Measurements from ENCODE around the gene CNDP2. TPM values are rescaled to one million over a fixed set of nuclear protein-coding genes. Genes with fewer than 3 reads are reported as not detected.

CNDP2 gene
- total and polyA plus RNA-seq, 2 experiments from 2014 or later = 95.7 to 135 TPM

- Histone ChIP-seq H3K27ac (no peak overlapping the region), H3K27me3 (peaks cover 54% of the 10 kb centered on the region), H2AFZ (no peak overlapping the region), H3K9me2 (replicated peaks; ENCODE audit: insufficient read depth) (no peaks in the 10 kb centered on the region), H3K4me3 (no peak overlapping the region), H3K4me2 (no peak overlapping the region), H3K36me3 (replicated peaks; ENCODE audit: insufficient read depth, low read depth) (no peaks in the 10 kb centered on the region), H3K79me2 (no peaks in the 10 kb centered on the region), H4K20me1 (ENCODE audit: insufficient read depth, poor library complexity, severe bottlenecking) (no peaks in the 10 kb centered on the region), H3K4me1 (ENCODE audit: insufficient read depth) (peaks cover 6% of the 10 kb centered on the region), H3K9me3 (ENCODE audit: low read depth) (no peaks in the 10 kb centered on the region)
- WGBS (ENCODE audit: low lambda C conversion rate, missing lambda C conversion rate) = 46% methylated on average over 7 of the region's 7 CpGs
- no peak for TF ChIP-seq EZH2 (IDR thresholded peaks at IDR 0.05; ENCODE audit: borderline replicate concordance)
- peak; percentile 8 for TF ChIP-seq CTCF (IDR thresholded peaks at IDR 0.05; ENCODE audit: poor library complexity)
- no peak for TF ChIP-seq EZH2phosphoT487 (IDR thresholded peaks at IDR 0.05; ENCODE audit: low read depth, severe bottlenecking, unreplicated experiment)
- no peak for DNase-seq (ENCODE audit: low spot score)
Measured at GRCh38 chr18:74459889-74460288, 36.3 kb upstream of the CNDP2 start.

GRCh38 chr18:74460825-74461224 lies 35.3 kb upstream of the CNDP2 start:
- Histone ChIP-seq H3K9me2 (replicated peaks; ENCODE audit: insufficient read depth) (no peaks in the 10 kb centered on the region), H3K4me1 (ENCODE audit: insufficient read depth) (peaks cover 6% of the 10 kb centered on the region), H3K79me2 (no peaks in the 10 kb centered on the region), H3K36me3 (replicated peaks; ENCODE audit: insufficient read depth, low read depth) (no peaks in the 10 kb centered on the region), H3K4me3 (no peak overlapping the region), H4K20me1 (ENCODE audit: insufficient read depth, poor library complexity, severe bottlenecking) (no peaks in the 10 kb centered on the region), H2AFZ (no peak overlapping the region), H3K27ac (no peak overlapping the region), H3K4me2 (no peak overlapping the region), H3K27me3 (peaks cover 44% of the 10 kb centered on the region), H3K9me3 (ENCODE audit: low read depth) (no peaks in the 10 kb centered on the region)
- 95% methylated on average over 7 of the region's 7 CpGs for WGBS (ENCODE audit: low lambda C conversion rate, missing lambda C conversion rate)
- no peak for TF ChIP-seq EZH2phosphoT487 (IDR thresholded peaks at IDR 0.05; ENCODE audit: low read depth, severe bottlenecking, unreplicated experiment)
- TF ChIP-seq EZH2 (IDR thresholded peaks at IDR 0.05; ENCODE audit: borderline replicate concordance) = no peak
- TF ChIP-seq CTCF (IDR thresholded peaks at IDR 0.05; ENCODE audit: poor library complexity) = no peak
- DNase-seq (ENCODE audit: low spot score) = no peak

- no peaks in the 10 kb centered on the region for H3K9me3 ChIP-seq (ENCODE audit: low read depth)
- no peaks in the 10 kb centered on the region for H4K20me1 ChIP-seq (ENCODE audit: insufficient read depth, poor library complexity, severe bottlenecking)
- H3K79me2 ChIP-seq = no peaks in the 10 kb centered on the region
- DNase-seq (ENCODE audit: low spot score) = no peak
- H2AFZ ChIP-seq = no peak overlapping the region
- H3K36me3 ChIP-seq (replicated peaks; ENCODE audit: insufficient read depth, low read depth) = no peaks in the 10 kb centered on the region
- H3K4me1 ChIP-seq (ENCODE audit: insufficient read depth) = no peaks in the 10 kb centered on the region
- no peak overlapping the region for H3K4me2 ChIP-seq
- WGBS (ENCODE audit: low lambda C conversion rate, missing lambda C conversion rate) = 87% methylated on average over 8 of the region's 8 CpGs
- no peak for TF ChIP-seq EZH2phosphoT487 (IDR thresholded peaks at IDR 0.05; ENCODE audit: low read depth, severe bottlenecking, unreplicated experiment)
- no peak for TF ChIP-seq CTCF (IDR thresholded peaks at IDR 0.05; ENCODE audit: poor library complexity)
- no peak for TF ChIP-seq EZH2 (IDR thresholded peaks at IDR 0.05; ENCODE audit: borderline replicate concordance)
- H3K4me3 ChIP-seq = no peak overlapping the region
- no peak overlapping the region for H3K27ac ChIP-seq
- no peaks in the 10 kb centered on the region for H3K9me2 ChIP-seq (replicated peaks; ENCODE audit: insufficient read depth)
- H3K27me3 ChIP-seq = peaks cover 23% of the 10 kb centered on the region
Measured at GRCh38 chr18:74463254-74463653, 32.9 kb upstream of the CNDP2 start.

- Histone ChIP-seq H3K27ac (no peak overlapping the region), H3K36me3 (replicated peaks; ENCODE audit: insufficient read depth, low read depth) (no peaks in the 10 kb centered on the region), H3K9me2 (replicated peaks; ENCODE audit: insufficient read depth) (no peaks in the 10 kb centered on the region), H3K4me3 (no peak overlapping the region), H2AFZ (no peak overlapping the region), H3K27me3 (peaks cover 16% of the 10 kb centered on the region), H4K20me1 (ENCODE audit: insufficient read depth, poor library complexity, severe bottlenecking) (no peaks in the 10 kb centered on the region), H3K4me2 (no peak overlapping the region), H3K4me1 (ENCODE audit: insufficient read depth) (no peaks in the 10 kb centered on the region), H3K9me3 (ENCODE audit: low read depth) (no peaks in the 10 kb centered on the region), H3K79me2 (no peaks in the 10 kb centered on the region)
- TF ChIP-seq EZH2 (IDR thresholded peaks at IDR 0.05; ENCODE audit: borderline replicate concordance) (no peak), EZH2phosphoT487 (IDR thresholded peaks at IDR 0.05; ENCODE audit: low read depth, severe bottlenecking, unreplicated experiment) (no peak), CTCF (IDR thresholded peaks at IDR 0.05; ENCODE audit: poor library complexity) (no peak)
- WGBS (ENCODE audit: low lambda C conversion rate, missing lambda C conversion rate) = 83% methylated on average over 1 of the region's 1 CpG
- DNase-seq (ENCODE audit: low spot score) = no peak
Measured at GRCh38 chr18:74463983-74464382, 32.2 kb upstream of the CNDP2 start.

Measured in hepatocyte (in vitro differentiated cells).